ENCODE data around the gene IQCH. TPM values are rescaled to one million over a fixed set of nuclear protein-coding genes. Genes with fewer than 3 reads are reported as not detected.
"Not testable (repeated sequence)": the region's sequence is repeated elsewhere in the genome, so short reads cannot be mapped to it uniquely, and the experiment has no call there.

Gene IQCH
- polyA plus RNA-seq, 1 donor: 0.53 TPM

- no peak for DNase-seq
Measured at GRCh38 chr15:67359431-67360079, 105.0 kb downstream of the IQCH start.

GRCh38 chr15:67361100-67361499, 106.5 kb downstream of the IQCH start:
- DNase-seq: no peak

GRCh38 chr15:67363712-67364111, 109.1 kb downstream of the IQCH start:
- DNase-seq: not testable (repeated sequence)

- no peak for DNase-seq
Measured at GRCh38 chr15:67365994-67366393, 111.4 kb downstream of the IQCH start.

- DNase-seq: no peak
Measured at GRCh38 chr15:67366904-67367303, 112.3 kb downstream of the IQCH start.

- no peak for DNase-seq
Measured at GRCh38 chr15:67369359-67369998, 114.9 kb downstream of the IQCH start.

- DNase-seq: no peak
Measured at GRCh38 chr15:67370206-67370954, 115.8 kb downstream of the IQCH start.

- DNase-seq: no peak
Measured at GRCh38 chr15:67372543-67372942, 118.0 kb downstream of the IQCH start.

GRCh38 chr15:67372986-67373675, 118.5 kb downstream of the IQCH start:
- DNase-seq: no peak

GRCh38 chr15:67373971-67374370, 119.4 kb downstream of the IQCH start:
- no peak for DNase-seq

GRCh38 chr15:67379530-67379929, 124.9 kb downstream of the IQCH start:
- DNase-seq: no peak

- no peak for DNase-seq
Measured at GRCh38 chr15:67380921-67381320, 126.3 kb downstream of the IQCH start.

GRCh38 chr15:67381416-67382045, 126.9 kb downstream of the IQCH start:
- no peak for DNase-seq

GRCh38 chr15:67382723-67383122, 128.1 kb downstream of the IQCH start:
- DNase-seq: no peak

- no peak for DNase-seq
Measured at GRCh38 chr15:67383899-67384298, 129.3 kb downstream of the IQCH start.

GRCh38 chr15:67384761-67385160, 130.2 kb downstream of the IQCH start:
- DNase-seq: no peak

GRCh38 chr15:67385971-67386370, 131.4 kb downstream of the IQCH start:
- no peak for DNase-seq

- DNase-seq: no peak
Measured at GRCh38 chr15:67386947-67387346, 132.4 kb downstream of the IQCH start.

- DNase-seq: no peak
Measured at GRCh38 chr15:67389975-67390374, 135.4 kb downstream of the IQCH start.

- DNase-seq: no peak
Measured at GRCh38 chr15:67394873-67395639, 140.5 kb downstream of the IQCH start.

GRCh38 chr15:67396114-67396513, 141.5 kb downstream of the IQCH start:
- no peak for DNase-seq

GRCh38 chr15:67397139-67397538, 142.6 kb downstream of the IQCH start:
- no peak for DNase-seq
